Uterus (tissue), 4 donors: ENCODE data around the gene DPP8. TPM values are rescaled to one million over a fixed set of nuclear protein-coding genes. Genes with fewer than 3 reads are reported as not detected.

Experiments
- DNase-seq, 2 donors: peaks; one replicate each; pipeline ENCODE4 v3.0.0-alpha.2; 2019 to 2020
- H3K27ac ChIP-seq, 2 donors: fragments of 200-600 bp; sonication (generic); 1 replicate in 1 of 2; 2 replicates in 1 of 2; pipeline ENCODE4 v1.5.1; 2016 to 2018
- H3K27me3 ChIP-seq, 2 donors: fragments of 200-600 bp; sonication (generic); one replicate each; pipeline ENCODE4 v1.5.1; 2018 to 2019; ENCODE audit warnings: control low read depth in 1 of 2
- H3K36me3 ChIP-seq, 2 donors: fragments of 200-600 bp; sonication (generic); one replicate each; pipeline ENCODE4 v1.5.1; 2019; ENCODE audit warnings: control low read depth in 1 of 2
- H3K4me1 ChIP-seq, 2 donors: fragments of 200-600 bp; sonication (generic); one replicate each; pipeline ENCODE4 v1.5.1; 2018 to 2019; ENCODE audit warnings: control low read depth in 1 of 2
- H3K4me3 ChIP-seq, 2 donors: fragments of 200-600 bp; sonication (generic); 1 replicate in 1 of 2; 2 replicates in 1 of 2; pipeline ENCODE4 v1.5.1; 2018 to 2019; ENCODE audit warnings: mild to moderate bottlenecking in 1 of 2
- H3K9me3 ChIP-seq, 2 donors: fragments of 200-600 bp; sonication (generic); one replicate each; pipeline ENCODE4 v1.5.1; 2019; ENCODE audit warnings: control low read depth in 1 of 2
- CTCF ChIP-seq, 4 experiments: fragments of 200-600 bp in 2 of 4; fragments of 450-650 bp in 2 of 4; sonication (generic) in 2 of 4; IDR thresholded peaks; one replicate each; pipeline ENCODE4 v1.5.1; 2016 to 2019; ENCODE audit warnings: antibody characterized with exemption in 4 of 4, mild to moderate bottlenecking in 2 of 4, moderate library complexity in 1 of 4
- POLR2A ChIP-seq, 2 donors: fragments of 450-650 bp; IDR thresholded peaks; one replicate each; pipeline ENCODE4 v1.6.1; 2016; ENCODE audit warnings: antibody characterized with exemption in 2 of 2, mild to moderate bottlenecking in 1 of 2, moderate library complexity in 1 of 2
- intact Hi-C: fragments of 100-400 bp; cut with DNase I; formaldehyde crosslinking; loops from one replicate; pipeline ENCODE4 v1.15.1; 2023; ENCODE audit warnings: low total_unique reads
- total RNA-seq, 4 donors: library from RNA; depleted of rRNA in 3 of 4; stranded (reverse); fragments of >200 nt in 3 of 4; gene quantifications; one replicate each; pipeline versions ENCODE4 v1.1.0 to v1.2.4, GENCODE V29; 2014 to 2023
- donor health status: DM: yes; HTN: yes; CAD: no.

DPP8 gene
- total RNA-seq, 4 donors from 2014 or later, result 19.4 to 76.1 (median 36.8) TPM

- DNase-seq, result peak; percentile 33 to 54
- peak overlapping the region; percentile 22 to 48 for H3K4me3 ChIP-seq
- intact Hi-C loops, result no loop called here
- TF ChIP-seq POLR2A (IDR thresholded peaks at IDR 0.05), result no peak
- TF ChIP-seq CTCF (IDR thresholded peaks at IDR 0.05), result no peak
- H3K36me3 ChIP-seq, result no peaks in the 10 kb centered on the region
- no peaks in the 10 kb centered on the region for H3K27me3 ChIP-seq
- peaks cover 0 to 6% of the 10 kb centered on the region in 2 donors for H3K4me1 ChIP-seq
- H3K9me3 ChIP-seq, result no peaks in the 10 kb centered on the region
- H3K27ac ChIP-seq, result peak overlapping the region in 1 of 2 donors; percentile 29
These were observed 95.9 kb downstream of the DPP8 start for GRCh38 chr15:65421360-65422215.

- no peaks in the 10 kb centered on the region for H3K36me3 ChIP-seq
- TF ChIP-seq POLR2A (IDR thresholded peaks at IDR 0.05), result no peak
- no peak for TF ChIP-seq CTCF (IDR thresholded peaks at IDR 0.05)
- peaks cover 0 to 6% of the 10 kb centered on the region in 2 donors for H3K4me1 ChIP-seq
- H3K27ac ChIP-seq, result peak overlapping the region in 1 of 2 donors; percentile 29
- no peak for DNase-seq
- no peaks in the 10 kb centered on the region for H3K27me3 ChIP-seq
- H3K9me3 ChIP-seq, result no peaks in the 10 kb centered on the region
- H3K4me3 ChIP-seq, result peak overlapping the region in 1 of 2 donors; percentile 48
- intact Hi-C loops, result no loop called here
These were observed 96.5 kb downstream of the DPP8 start for GRCh38 chr15:65420975-65421359.

GRCh38 chr15:65418596-65418995 lies 98.9 kb downstream of the DPP8 start:
- H3K36me3 ChIP-seq, result no peaks in the 10 kb centered on the region
- DNase-seq, result no peak
- H3K4me1 ChIP-seq, result peaks cover 0 to 6% of the 10 kb centered on the region in 2 donors
- H3K9me3 ChIP-seq, result no peaks in the 10 kb centered on the region
- no peak overlapping the region for H3K27ac ChIP-seq
- H3K27me3 ChIP-seq, result no peaks in the 10 kb centered on the region
- TF ChIP-seq CTCF (IDR thresholded peaks at IDR 0.05) (no peak), POLR2A (IDR thresholded peaks at IDR 0.05) (no peak)
- intact Hi-C loops, result no loop called here
- no peak overlapping the region for H3K4me3 ChIP-seq

- Histone ChIP-seq H3K36me3 (no peaks in the 10 kb centered on the region), H3K9me3 (no peaks in the 10 kb centered on the region), H3K4me3 (no peak overlapping the region), H3K27ac (peak overlapping the region; percentile 14 to 36), H3K27me3 (no peaks in the 10 kb centered on the region), H3K4me1 (peaks cover 0 to 6% of the 10 kb centered on the region in 2 donors)
- intact Hi-C loops, result no loop called here
- peak; percentile 61 to 83 for DNase-seq
- TF ChIP-seq CTCF (IDR thresholded peaks at IDR 0.05) (no peak), POLR2A (IDR thresholded peaks at IDR 0.05) (no peak)
These were observed 100.6 kb downstream of the DPP8 start for GRCh38 chr15:65416845-65417416.
